ENCODE measurements around the gene LNX1.

LNX1 gene

DNA sequence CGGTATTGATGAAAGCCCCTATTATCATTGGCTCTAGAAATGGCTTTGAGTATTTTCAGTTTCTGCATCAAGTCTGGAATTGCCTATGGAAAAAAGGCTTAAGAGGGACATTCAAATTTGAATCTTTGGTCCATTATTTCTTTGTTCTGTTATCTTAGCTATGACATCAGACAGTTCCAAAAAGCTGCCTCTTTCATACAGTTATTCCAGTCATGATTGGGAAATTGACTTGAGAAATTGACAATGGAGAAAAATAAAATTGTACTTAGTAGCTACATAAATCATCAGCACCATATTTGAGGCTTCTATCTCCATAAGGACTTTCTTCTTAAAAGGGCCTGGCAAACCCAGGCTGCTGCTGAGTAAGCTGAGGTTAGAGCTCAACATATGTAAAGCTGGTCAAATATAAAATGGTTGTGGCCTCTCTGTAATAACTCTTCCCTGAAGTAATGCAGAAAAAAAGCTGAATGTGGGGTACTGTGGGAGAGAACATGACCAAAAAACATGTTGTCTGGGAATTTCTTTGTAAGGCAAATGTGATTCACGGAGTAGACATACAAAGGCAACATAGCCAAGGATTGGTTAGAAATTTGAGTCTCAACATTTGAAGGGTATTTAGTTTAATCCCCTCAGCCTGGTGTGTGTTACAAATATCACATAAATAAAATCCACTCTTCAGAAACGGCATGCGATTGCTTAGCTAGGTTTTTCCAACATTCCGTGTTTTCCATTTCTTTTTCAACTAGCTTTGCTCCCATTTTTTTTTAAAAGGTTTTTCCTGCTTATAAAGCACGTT, 100.9 kb downstream of the LNX1 start:
- Histone ChIP-seq H3K4me1 (ENCODE audit: control insufficient read depth, low read depth, low read length) (no peaks in the 10 kb centered on the region), H3K4me3 (ENCODE audit: low read length) (no peak overlapping the region), H3K27me3 (ENCODE audit: control insufficient read depth, insufficient read depth, low read length) (no peaks in the 10 kb centered on the region), H3K9me3 (ENCODE audit: control insufficient read depth, low read depth, low read length) (no peaks in the 10 kb centered on the region), H3K36me3 (ENCODE audit: control insufficient read depth, low read depth, low read length) (no peaks in the 10 kb centered on the region), H3K9ac (ENCODE audit: low read length) (no peak overlapping the region), H3K27ac (ENCODE audit: low read length) (no peak overlapping the region)

- H3K9me3 ChIP-seq (ENCODE audit: control insufficient read depth, low read depth, low read length), result no peaks in the 10 kb centered on the region
- no peaks in the 10 kb centered on the region for H3K4me1 ChIP-seq (ENCODE audit: control insufficient read depth, low read depth, low read length)
- H3K4me3 ChIP-seq (ENCODE audit: low read length), result no peak overlapping the region
- H3K9ac ChIP-seq (ENCODE audit: low read length), result no peak overlapping the region
- no peaks in the 10 kb centered on the region for H3K36me3 ChIP-seq (ENCODE audit: control insufficient read depth, low read depth, low read length)
- H3K27ac ChIP-seq (ENCODE audit: low read length), result no peak overlapping the region
- H3K27me3 ChIP-seq (ENCODE audit: control insufficient read depth, insufficient read depth, low read length), result no peaks in the 10 kb centered on the region
These were observed 101.9 kb downstream of the LNX1 start for GRCh38 chr4:53489279-53489889.

- H3K9me3 ChIP-seq (ENCODE audit: control insufficient read depth, low read depth, low read length), result no peaks in the 10 kb centered on the region
- no peaks in the 10 kb centered on the region for H3K4me1 ChIP-seq (ENCODE audit: control insufficient read depth, low read depth, low read length)
- H3K4me3 ChIP-seq (ENCODE audit: low read length), result no peak overlapping the region
- no peak overlapping the region for H3K9ac ChIP-seq (ENCODE audit: low read length)
- no peak overlapping the region for H3K27ac ChIP-seq (ENCODE audit: low read length)
- H3K36me3 ChIP-seq (ENCODE audit: control insufficient read depth, low read depth, low read length), result no peaks in the 10 kb centered on the region
- no peaks in the 10 kb centered on the region for H3K27me3 ChIP-seq (ENCODE audit: control insufficient read depth, insufficient read depth, low read length)
These were observed 103.5 kb downstream of the LNX1 start for GRCh38 chr4:53487766-53488165.

DNA sequence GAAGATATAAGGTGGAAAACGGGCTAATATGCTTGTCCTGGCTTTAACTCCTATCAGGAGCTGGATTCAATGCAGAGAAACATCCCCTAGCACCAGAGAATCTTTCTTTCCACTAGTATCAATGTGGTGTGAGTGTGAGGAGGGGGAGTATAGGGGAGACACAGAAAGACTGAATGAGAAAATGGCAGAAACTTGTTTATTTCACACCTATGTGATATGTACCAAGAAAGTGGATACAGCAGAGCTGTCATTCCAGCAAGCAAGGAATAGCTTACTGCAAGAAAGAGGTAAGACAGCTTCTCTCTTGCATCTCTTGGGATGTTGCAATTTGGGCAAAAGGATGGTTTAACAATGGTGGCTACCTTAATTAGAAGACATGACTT, 105.6 kb downstream of the LNX1 start:
- no peaks in the 10 kb centered on the region for H3K36me3 ChIP-seq (ENCODE audit: control insufficient read depth, low read depth, low read length)
- no peak overlapping the region for H3K9ac ChIP-seq (ENCODE audit: low read length)
- no peak overlapping the region for H3K4me3 ChIP-seq (ENCODE audit: low read length)
- H3K27me3 ChIP-seq (ENCODE audit: control insufficient read depth, insufficient read depth, low read length), result no peaks in the 10 kb centered on the region
- H3K9me3 ChIP-seq (ENCODE audit: control insufficient read depth, low read depth, low read length), result no peaks in the 10 kb centered on the region
- peaks cover 9% of the 10 kb centered on the region for H3K4me1 ChIP-seq (ENCODE audit: control insufficient read depth, low read depth, low read length)
- no peak overlapping the region for H3K27ac ChIP-seq (ENCODE audit: low read length)

- H3K9me3 ChIP-seq (ENCODE audit: control insufficient read depth, low read depth, low read length), result no peaks in the 10 kb centered on the region
- no peak overlapping the region for H3K9ac ChIP-seq (ENCODE audit: low read length)
- H3K4me1 ChIP-seq (ENCODE audit: control insufficient read depth, low read depth, low read length), result peaks cover 9% of the 10 kb centered on the region
- no peaks in the 10 kb centered on the region for H3K36me3 ChIP-seq (ENCODE audit: control insufficient read depth, low read depth, low read length)
- no peak overlapping the region for H3K4me3 ChIP-seq (ENCODE audit: low read length)
- no peaks in the 10 kb centered on the region for H3K27me3 ChIP-seq (ENCODE audit: control insufficient read depth, insufficient read depth, low read length)
- no peak overlapping the region for H3K27ac ChIP-seq (ENCODE audit: low read length)
These were observed 106.2 kb downstream of the LNX1 start for GRCh38 chr4:53484911-53485657.

DNA sequence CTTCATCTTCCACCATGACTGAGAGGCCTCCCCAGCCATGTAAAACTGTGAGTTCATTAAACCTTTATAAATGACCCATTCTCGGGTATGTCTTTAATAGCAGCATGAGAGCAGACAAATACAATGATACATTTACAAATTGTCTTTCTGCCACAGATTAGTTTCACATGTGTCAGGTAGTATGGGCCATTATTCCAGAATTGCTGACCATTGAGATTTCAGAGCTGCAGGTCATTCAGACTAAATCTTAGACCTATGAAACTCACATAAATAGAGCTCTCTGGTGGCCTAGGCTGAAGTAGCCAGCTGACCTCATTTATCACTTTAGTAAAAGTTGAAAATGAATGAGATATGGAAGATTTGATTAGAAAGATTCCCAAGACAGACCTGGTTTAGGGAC, 108.0 kb downstream of the LNX1 start:
- H3K27me3 ChIP-seq (ENCODE audit: control insufficient read depth, insufficient read depth, low read length), result no peaks in the 10 kb centered on the region
- no peaks in the 10 kb centered on the region for H3K36me3 ChIP-seq (ENCODE audit: control insufficient read depth, low read depth, low read length)
- H3K27ac ChIP-seq (ENCODE audit: low read length), result no peak overlapping the region
- H3K4me3 ChIP-seq (ENCODE audit: low read length), result no peak overlapping the region
- H3K9me3 ChIP-seq (ENCODE audit: control insufficient read depth, low read depth, low read length), result no peaks in the 10 kb centered on the region
- H3K9ac ChIP-seq (ENCODE audit: low read length), result no peak overlapping the region
- H3K4me1 ChIP-seq (ENCODE audit: control insufficient read depth, low read depth, low read length), result peaks cover 14% of the 10 kb centered on the region

GRCh38 chr4:53481586-53481985, 109.7 kb downstream of the LNX1 start:
- Histone ChIP-seq H3K9ac (ENCODE audit: low read length) (no peak overlapping the region), H3K27ac (ENCODE audit: low read length) (no peak overlapping the region), H3K27me3 (ENCODE audit: control insufficient read depth, insufficient read depth, low read length) (no peaks in the 10 kb centered on the region), H3K4me3 (ENCODE audit: low read length) (no peak overlapping the region), H3K9me3 (ENCODE audit: control insufficient read depth, low read depth, low read length) (no peaks in the 10 kb centered on the region), H3K4me1 (ENCODE audit: control insufficient read depth, low read depth, low read length) (peaks cover 31% of the 10 kb centered on the region), H3K36me3 (ENCODE audit: control insufficient read depth, low read depth, low read length) (no peaks in the 10 kb centered on the region)

DNA sequence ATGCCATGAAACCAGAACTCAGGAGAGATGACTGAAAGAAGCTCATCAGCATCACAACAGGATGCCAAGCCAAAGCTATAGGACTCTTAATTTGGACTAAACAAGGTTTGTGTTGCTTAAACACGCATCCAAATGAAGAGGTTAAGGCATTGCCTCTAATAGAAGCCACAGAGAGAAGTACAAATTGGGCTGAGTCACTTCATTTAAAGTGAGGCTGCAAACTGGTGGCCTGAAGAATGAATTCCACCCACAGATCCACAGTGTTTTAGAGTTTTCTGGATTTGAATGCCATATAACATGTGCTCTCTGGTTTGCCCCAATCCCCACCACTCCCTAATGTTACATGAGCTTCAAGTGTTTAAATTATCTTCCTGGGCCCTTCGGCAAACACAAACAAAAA, 110.4 kb downstream of the LNX1 start:
- Histone ChIP-seq H3K27ac (ENCODE audit: low read length) (no peak overlapping the region), H3K9me3 (ENCODE audit: control insufficient read depth, low read depth, low read length) (no peaks in the 10 kb centered on the region), H3K36me3 (ENCODE audit: control insufficient read depth, low read depth, low read length) (no peaks in the 10 kb centered on the region), H3K4me3 (ENCODE audit: low read length) (no peak overlapping the region), H3K9ac (ENCODE audit: low read length) (no peak overlapping the region), H3K4me1 (ENCODE audit: control insufficient read depth, low read depth, low read length) (peaks cover 34% of the 10 kb centered on the region), H3K27me3 (ENCODE audit: control insufficient read depth, insufficient read depth, low read length) (no peaks in the 10 kb centered on the region)

DNA sequence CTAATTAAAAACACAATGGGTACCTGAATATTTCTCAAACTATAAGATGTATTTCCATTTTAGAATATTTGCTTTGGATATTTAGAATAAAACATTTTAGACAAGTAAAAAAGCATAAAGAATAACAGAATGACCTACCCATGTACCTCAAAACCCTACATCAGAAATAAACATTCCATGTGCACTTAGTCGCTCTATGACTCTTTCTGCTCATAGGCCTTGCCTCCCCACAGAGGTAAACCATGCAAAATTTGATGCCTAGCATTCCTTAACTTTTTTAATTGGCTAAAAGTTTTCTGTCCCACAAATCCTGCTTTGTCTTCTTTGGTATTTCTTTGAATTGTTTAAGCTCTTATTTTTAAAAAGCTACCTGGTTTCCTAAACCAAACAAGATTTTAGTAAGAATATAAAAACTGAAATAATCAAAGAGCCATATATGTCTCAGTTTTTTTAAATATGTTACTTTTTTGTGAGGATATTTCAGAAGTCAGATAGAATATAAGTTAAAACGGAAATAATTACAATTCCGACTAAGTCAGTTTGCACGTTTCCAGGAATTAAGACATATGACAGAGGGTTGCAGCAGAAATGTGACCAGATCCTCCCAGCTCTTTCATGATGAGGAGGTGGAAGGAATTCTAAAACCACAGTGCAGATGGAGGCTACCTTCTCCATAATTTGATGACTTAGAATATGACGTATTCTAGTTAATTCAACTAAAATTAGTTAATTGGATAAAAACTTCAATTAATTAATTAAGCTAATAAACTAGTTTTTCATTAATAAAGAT, 111.4 kb downstream of the LNX1 start:
- Histone ChIP-seq H3K27me3 (ENCODE audit: control insufficient read depth, insufficient read depth, low read length) (no peaks in the 10 kb centered on the region), H3K4me1 (ENCODE audit: control insufficient read depth, low read depth, low read length) (peaks cover 34% of the 10 kb centered on the region), H3K36me3 (ENCODE audit: control insufficient read depth, low read depth, low read length) (no peaks in the 10 kb centered on the region), H3K27ac (ENCODE audit: low read length) (no peak overlapping the region), H3K4me3 (ENCODE audit: low read length) (no peak overlapping the region), H3K9me3 (ENCODE audit: control insufficient read depth, low read depth, low read length) (no peaks in the 10 kb centered on the region), H3K9ac (ENCODE audit: low read length) (no peak overlapping the region)

GRCh38 chr4:53478671-53479456, 112.4 kb downstream of the LNX1 start:
- no peaks in the 10 kb centered on the region for H3K27me3 ChIP-seq (ENCODE audit: control insufficient read depth, insufficient read depth, low read length)
- H3K9me3 ChIP-seq (ENCODE audit: control insufficient read depth, low read depth, low read length), result no peaks in the 10 kb centered on the region
- no peak overlapping the region for H3K9ac ChIP-seq (ENCODE audit: low read length)
- peaks cover 34% of the 10 kb centered on the region for H3K4me1 ChIP-seq (ENCODE audit: control insufficient read depth, low read depth, low read length)
- no peak overlapping the region for H3K27ac ChIP-seq (ENCODE audit: low read length)
- H3K36me3 ChIP-seq (ENCODE audit: control insufficient read depth, low read depth, low read length), result no peaks in the 10 kb centered on the region
- no peak overlapping the region for H3K4me3 ChIP-seq (ENCODE audit: low read length)

DNA sequence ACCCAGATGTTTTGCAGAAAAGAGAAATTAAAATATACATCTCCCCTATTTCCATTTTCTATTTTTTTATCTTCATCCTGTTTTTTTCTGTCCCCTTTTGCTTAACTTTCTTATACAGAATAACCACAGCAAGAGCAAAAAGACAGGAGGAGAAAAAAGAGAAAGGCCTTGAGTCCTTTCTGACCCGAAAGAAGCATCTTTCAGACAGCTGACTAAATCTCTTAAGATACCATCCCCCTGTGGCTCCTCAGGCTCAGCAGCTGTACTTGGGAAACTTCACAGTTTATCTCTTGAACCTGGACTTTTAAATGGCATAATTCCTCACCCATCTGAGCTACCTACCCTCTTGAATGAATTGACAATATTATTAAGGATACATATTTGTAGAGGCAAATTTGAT, 113.7 kb downstream of the LNX1 start:
- Histone ChIP-seq H3K4me3 (ENCODE audit: low read length) (no peak overlapping the region), H3K36me3 (ENCODE audit: control insufficient read depth, low read depth, low read length) (no peaks in the 10 kb centered on the region), H3K27ac (ENCODE audit: low read length) (peak overlapping the region; percentile 3), H3K9me3 (ENCODE audit: control insufficient read depth, low read depth, low read length) (no peaks in the 10 kb centered on the region), H3K4me1 (ENCODE audit: control insufficient read depth, low read depth, low read length) (peaks cover 34% of the 10 kb centered on the region), H3K27me3 (ENCODE audit: control insufficient read depth, insufficient read depth, low read length) (no peaks in the 10 kb centered on the region), H3K9ac (ENCODE audit: low read length) (peak overlapping the region; percentile 13)

Data from iPS-18a (cell line).